HepG2 (cell line): ENCODE data around the gene ARHGEF4. TPM values are rescaled to one million over a fixed set of nuclear protein-coding genes. Genes with fewer than 3 reads are reported as not detected.

Experiments used
- ADNP ChIP-seq: sonication (generic); formaldehyde crosslinking; IDR thresholded peaks from 2 replicates; pipeline ENCODE4 v1.4.0; 2020; ENCODE audit warnings: missing genetic modification reagents
- AGO2 ChIP-seq: fragments of 200-400 bp; formaldehyde crosslinking; optimal IDR thresholded peaks from 2 replicates; pipeline ENCODE3; 2017; ENCODE audit warnings: mild to moderate bottlenecking, low read depth, low read length, moderate library complexity
- BHLHE40 ChIP-seq: IDR thresholded peaks from 2 replicates; pipeline ENCODE4 v1.6.1; 2011; ENCODE audit warnings: low read length, improper control_type of control experiment
- FOXJ3 ChIP-seq: sonication (generic); formaldehyde crosslinking; IDR thresholded peaks from 2 replicates; pipeline ENCODE4 v1.4.0; 2020; ENCODE audit warnings: missing genetic modification reagents, mild to moderate bottlenecking, borderline replicate concordance
- LBX2 ChIP-seq: sonication (generic); formaldehyde crosslinking; IDR thresholded peaks from 2 replicates; pipeline ENCODE4 v1.5.0; 2020; ENCODE audit warnings: missing genetic modification reagents, mild to moderate bottlenecking, borderline replicate concordance
- MBNL3 ChIP-seq: fragments of 250-450 bp; sonication (Bioruptor Pico); conservative IDR thresholded peaks from 2 replicates; pipeline ENCODE4 v1.8.0; 2022; ENCODE audit warnings: mild to moderate bottlenecking, inconsistent platforms
- MEIS2 ChIP-seq: sonication (generic); formaldehyde crosslinking; IDR thresholded peaks from 2 replicates; pipeline ENCODE4 v1.9.0; 2021; ENCODE audit warnings: mild to moderate bottlenecking, missing genetic modification reagents
- NAIF1 ChIP-seq: sonication (generic); formaldehyde crosslinking; IDR thresholded peaks from 2 replicates; pipeline ENCODE4 v1.5.0; 2020; ENCODE audit warnings: mild to moderate bottlenecking, missing genetic modification reagents, borderline replicate concordance
- NFIC ChIP-seq: IDR thresholded peaks from 2 replicates; pipeline ENCODE4 v1.6.1; 2012; ENCODE audit warnings: mild to moderate bottlenecking, low read length, inconsistent platforms
- PBX3 ChIP-seq: sonication (generic); formaldehyde crosslinking; IDR thresholded peaks from 2 replicates; pipeline ENCODE4 v1.8.1; 2023; ENCODE audit warnings: missing genetic modification reagents, inconsistent platforms, borderline replicate concordance
- RFX3 ChIP-seq: IDR thresholded peaks from 2 replicates; pipeline ENCODE4 v1.6.1; 2016; ENCODE audit warnings: missing biosample characterization, missing genetic modification reagents
- RFX5 ChIP-seq: IDR thresholded peaks from 2 replicates; pipeline ENCODE4 v1.6.1; 2011; ENCODE audit warnings: low read depth, low read length, improper control_type of control experiment
- SMAD3 ChIP-seq: sonication (generic); formaldehyde crosslinking; IDR thresholded peaks from 2 replicates; pipeline ENCODE4 v1.4.0; 2020; ENCODE audit warnings: missing genetic modification reagents
- SP1 ChIP-seq, 2 experiments: fragments of 450-650 bp in 1 of 2; sonication (generic) in 1 of 2; formaldehyde crosslinking in 1 of 2; IDR thresholded peaks; 2 replicates each; pipeline versions ENCODE4 v1.4.0 to v1.6.1; 2016 to 2020; ENCODE audit warnings: missing genetic modification reagents in 1 of 2
- ZNF136 ChIP-seq: sonication (generic); formaldehyde crosslinking; IDR thresholded peaks from 2 replicates; pipeline ENCODE4 v1.8.1; 2022; ENCODE audit warnings: low read depth, mild to moderate bottlenecking, moderate library complexity, missing genetic modification reagents
- ZNF275 ChIP-seq: sonication (generic); formaldehyde crosslinking; IDR thresholded peaks from 2 replicates; pipeline ENCODE4 v1.8.0; 2022; ENCODE audit warnings: missing genetic modification reagents, mild to moderate bottlenecking, inconsistent platforms, borderline replicate concordance
- ZNF589 ChIP-seq: sonication (generic); formaldehyde crosslinking; conservative IDR thresholded peaks from 2 replicates; pipeline ENCODE4 v1.8.0; 2022; ENCODE audit warnings: mild to moderate bottlenecking, moderate library complexity, missing genetic modification reagents
- ZNF619 ChIP-seq: sonication (generic); formaldehyde crosslinking; IDR thresholded peaks from 2 replicates; pipeline ENCODE4 v1.4.0; 2020; ENCODE audit warnings: mild to moderate bottlenecking, missing genetic modification reagents
- ZNF790 ChIP-seq: sonication (generic); formaldehyde crosslinking; IDR thresholded peaks from 2 replicates; pipeline ENCODE4 v1.8.0; 2022; ENCODE audit warnings: missing genetic modification reagents, mild to moderate bottlenecking, borderline replicate concordance
- ZSCAN12 ChIP-seq: sonication (generic); formaldehyde crosslinking; IDR thresholded peaks from 2 replicates; pipeline ENCODE4 v1.9.0; 2021; ENCODE audit warnings: mild to moderate bottlenecking, missing genetic modification reagents
- ZSCAN21 ChIP-seq: sonication (generic); formaldehyde crosslinking; IDR thresholded peaks from 2 replicates; pipeline ENCODE4 v1.8.0; 2022; ENCODE audit warnings: mild to moderate bottlenecking, missing genetic modification reagents, moderate library complexity, borderline replicate concordance
- polyA plus RNA-seq, 8 experiments: library from polyadenylated mRNA; depleted of rRNA in 3 of 8; stranded (reverse) in 7 of 8; unstranded in 1 of 8; fragments of >200 nt; fragmentation: Illumina TruSeq in 4 of 8; extraction: Trizol in 4 of 8; gene quantifications; 2 replicates each; pipeline versions ENCODE4 v1.2.1 to v1.2.3, GENCODE V29; 2011 to 2016; ENCODE audit warnings: low read depth in 4 of 8, missing spikeins in 1 of 8, mixed read lengths in 1 of 8; ENCODE audit not compliant: insufficient read depth in 1 of 8
- total RNA-seq, 5 experiments: library from RNA; depleted of rRNA; stranded (reverse); fragments of >200 nt; fragmentation: Illumina TruSeq; extraction: Trizol; gene quantifications; 2 replicates each; pipeline ENCODE4 v1.2.3, GENCODE V29; 2016; ENCODE audit warnings: low read depth in 1 of 5
- TF ChIP-seq, protein P1 (sequence below): sonication (generic); formaldehyde crosslinking; conservative IDR thresholded peaks from 2 replicates; pipeline ENCODE4 v1.4.0; 2020; ENCODE audit warnings: missing genetic modification reagents
- TF ChIP-seq, protein P2 (sequence below): sonication (generic); formaldehyde crosslinking; IDR thresholded peaks from 2 replicates; pipeline ENCODE4 v1.5.0; 2020; ENCODE audit warnings: missing genetic modification reagents

The ARHGEF4 gene
- total and polyA plus RNA-seq, 2 of the 13 experiments (the other 11 are each of a cell fraction or from before 2014, with no cell fraction given): 0.11 to 0.13 TPM

GRCh38 chr2:130797493-130798435, 39.0 kb upstream of the ARHGEF4 start (continued):
- TF ChIP-seq, protein P1, sequence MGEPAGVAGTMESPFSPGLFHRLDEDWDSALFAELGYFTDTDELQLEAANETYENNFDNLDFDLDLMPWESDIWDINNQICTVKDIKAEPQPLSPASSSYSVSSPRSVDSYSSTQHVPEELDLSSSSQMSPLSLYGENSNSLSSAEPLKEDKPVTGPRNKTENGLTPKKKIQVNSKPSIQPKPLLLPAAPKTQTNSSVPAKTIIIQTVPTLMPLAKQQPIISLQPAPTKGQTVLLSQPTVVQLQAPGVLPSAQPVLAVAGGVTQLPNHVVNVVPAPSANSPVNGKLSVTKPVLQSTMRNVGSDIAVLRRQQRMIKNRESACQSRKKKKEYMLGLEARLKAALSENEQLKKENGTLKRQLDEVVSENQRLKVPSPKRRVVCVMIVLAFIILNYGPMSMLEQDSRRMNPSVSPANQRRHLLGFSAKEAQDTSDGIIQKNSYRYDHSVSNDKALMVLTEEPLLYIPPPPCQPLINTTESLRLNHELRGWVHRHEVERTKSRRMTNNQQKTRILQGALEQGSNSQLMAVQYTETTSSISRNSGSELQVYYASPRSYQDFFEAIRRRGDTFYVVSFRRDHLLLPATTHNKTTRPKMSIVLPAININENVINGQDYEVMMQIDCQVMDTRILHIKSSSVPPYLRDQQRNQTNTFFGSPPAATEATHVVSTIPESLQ: no peak
- no peak for TF ChIP-seq FOXJ3 (CRISPR knock-in tag)
- TF ChIP-seq RFX5: no peak
- peak; percentile 33; the same call in 1 of the 2 replicates for TF ChIP-seq LBX2 (CRISPR knock-in tag)
- TF ChIP-seq NAIF1: no peak
- 0 out of 2 replicates have a peak, but pooled peaks have one; percentile 46 for TF ChIP-seq ZNF136 (CRISPR knock-in tag)
- no peak for TF ChIP-seq RFX3 (CRISPR knock-in tag)
- peak; percentile 37; the same call in 1 of the 2 replicates for TF ChIP-seq MEIS2
- TF ChIP-seq ZNF790 (CRISPR knock-in tag): no peak; the same call in 1 of the 2 replicates
- no peak for TF ChIP-seq SP1 (IDR thresholded peaks at IDR 0.05)
- peak; percentile 55; the same call in 1 of the 2 replicates for TF ChIP-seq SP1 (CRISPR knock-in tag; IDR thresholded peaks at IDR 0.05)
- peak; percentile 45 for TF ChIP-seq ZSCAN12 (CRISPR knock-in tag)
- no peak for TF ChIP-seq ADNP (CRISPR knock-in tag)
- peak; percentile 15; the same call in 1 of the 2 replicates for TF ChIP-seq BHLHE40
- no peak for TF ChIP-seq NFIC
- TF ChIP-seq, protein P2, sequence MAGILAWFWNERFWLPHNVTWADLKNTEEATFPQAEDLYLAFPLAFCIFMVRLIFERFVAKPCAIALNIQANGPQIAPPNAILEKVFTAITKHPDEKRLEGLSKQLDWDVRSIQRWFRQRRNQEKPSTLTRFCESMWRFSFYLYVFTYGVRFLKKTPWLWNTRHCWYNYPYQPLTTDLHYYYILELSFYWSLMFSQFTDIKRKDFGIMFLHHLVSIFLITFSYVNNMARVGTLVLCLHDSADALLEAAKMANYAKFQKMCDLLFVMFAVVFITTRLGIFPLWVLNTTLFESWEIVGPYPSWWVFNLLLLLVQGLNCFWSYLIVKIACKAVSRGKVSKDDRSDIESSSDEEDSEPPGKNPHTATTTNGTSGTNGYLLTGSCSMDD: no peak
- TF ChIP-seq SMAD3 (CRISPR knock-in tag): peak; percentile 8; the same call in 1 of the 2 replicates
- peak; percentile 67; the same call in 1 of the 2 replicates for TF ChIP-seq ZNF589 (CRISPR knock-in tag)
- no peak for TF ChIP-seq ZNF619 (CRISPR knock-in tag)
- peak; percentile 34 for TF ChIP-seq AGO2
- peak; percentile 49; the same call in 1 of the 2 replicates for TF ChIP-seq ZNF275
- no peak for TF ChIP-seq MBNL3 (CRISPR knock-in tag)
- peak; percentile 75 for TF ChIP-seq ZSCAN21
- TF ChIP-seq PBX3: no peak
